Osteoblast (primary cell): ENCODE data around the gene ADK. TPM values are rescaled to one million over a fixed set of nuclear protein-coding genes. Genes with fewer than 3 reads are reported as not detected.

ENCODE experiments used
- DNase-seq: peaks from one replicate; pipeline ENCODE4 v3.0.0; 2011; ENCODE audit warnings: low spot score, mixed read lengths; ENCODE audit not compliant: insufficient read length; ENCODE audit errors: missing footprints
- H2AFZ ChIP-seq: 2 replicates; pipeline ENCODE4 v1.6.0; 2011; ENCODE audit warnings: mild to moderate bottlenecking, low read length
- H3K27ac ChIP-seq: 2 replicates; pipeline ENCODE4 v1.5.1; 2011; ENCODE audit warnings: mild to moderate bottlenecking, low read depth, low read length, moderate library complexity
- H3K27me3 ChIP-seq: 2 replicates; pipeline ENCODE4 v1.6.0; 2012; ENCODE audit warnings: mild to moderate bottlenecking, control low read depth, inconsistent platforms, low read length, moderate library complexity; ENCODE audit not compliant: insufficient read depth
- H3K36me3 ChIP-seq: 2 replicates; pipeline ENCODE4 v1.5.1; 2011; ENCODE audit warnings: mild to moderate bottlenecking, low read length, control low read depth, moderate library complexity; ENCODE audit not compliant: insufficient read depth
- H3K4me1 ChIP-seq: 2 replicates; pipeline ENCODE4 v1.5.1; 2011; ENCODE audit warnings: mild to moderate bottlenecking, low read length, control low read depth, moderate library complexity; ENCODE audit not compliant: insufficient read depth
- H3K4me2 ChIP-seq: 2 replicates; pipeline ENCODE4 v1.6.0; 2011; ENCODE audit warnings: mild to moderate bottlenecking, low read length; ENCODE audit not compliant: insufficient read depth
- H3K4me3 ChIP-seq: fragments of 200-600 bp; sonication (generic); 3 replicates; pipeline ENCODE4 v1.5.1; 2012; ENCODE audit warnings: mild to moderate bottlenecking, low read length, inconsistent platforms; ENCODE audit not compliant: insufficient read depth
- H3K79me2 ChIP-seq: 2 replicates; pipeline ENCODE4 v1.6.0; 2012; ENCODE audit warnings: mild to moderate bottlenecking, low read length, control low read depth, inconsistent platforms; ENCODE audit not compliant: insufficient read depth
- H3K9me3 ChIP-seq: 2 replicates; pipeline ENCODE4 v1.5.1; 2011; ENCODE audit warnings: low read depth, low read length, control low read depth
- H4K20me1 ChIP-seq: 2 replicates; pipeline ENCODE4 v1.6.0; 2012; ENCODE audit warnings: mild to moderate bottlenecking, low read length, control low read depth; ENCODE audit not compliant: insufficient read depth
- CTCF ChIP-seq: IDR thresholded peaks from 2 replicates; pipeline ENCODE4 v1.5.1; 2011; ENCODE audit warnings: mild to moderate bottlenecking, low read depth, low read length, moderate library complexity; ENCODE audit errors: extremely low read depth
- total RNA-seq: library from RNA; depleted of rRNA; stranded (reverse); fragments of >200 nt; gene quantifications from 2 replicates; pipeline ENCODE4 v1.2.3, GENCODE V29; 2012

Gene ADK
- total RNA-seq, 1 donor = 34.0 TPM

- DNase-seq = no peak
Measured at GRCh38 chr10:74669210-74669609, 518.2 kb downstream of the ADK start.

GRCh38 chr10:74671716-74672115, 520.7 kb downstream of the ADK start:
- no peaks in the 10 kb centered on the region for H3K4me1 ChIP-seq
- no peak overlapping the region for H3K4me3 ChIP-seq
- H3K36me3 ChIP-seq = peaks cover 2% of the 10 kb centered on the region
- no peaks in the 10 kb centered on the region for H4K20me1 ChIP-seq
- no peak overlapping the region for H2AFZ ChIP-seq
- H3K27me3 ChIP-seq = no peaks in the 10 kb centered on the region
- H3K27ac ChIP-seq = no peak overlapping the region
- H3K9me3 ChIP-seq = no peaks in the 10 kb centered on the region
- H3K4me2 ChIP-seq = no peak overlapping the region
- TF ChIP-seq CTCF = no peak
- DNase-seq = no peak
- H3K79me2 ChIP-seq = no peaks in the 10 kb centered on the region

More at GRCh38 chr10:74669210-74669609, 518.2 kb downstream of the ADK start:
- no peak overlapping the region for H3K4me3 ChIP-seq
- H3K27ac ChIP-seq = no peak overlapping the region
- no peaks in the 10 kb centered on the region for H3K4me1 ChIP-seq
- peaks cover 2% of the 10 kb centered on the region for H3K36me3 ChIP-seq
- no peaks in the 10 kb centered on the region for H3K79me2 ChIP-seq
- H3K27me3 ChIP-seq = no peaks in the 10 kb centered on the region
- H3K4me2 ChIP-seq = no peak overlapping the region
- no peaks in the 10 kb centered on the region for H3K9me3 ChIP-seq
- no peak overlapping the region for H2AFZ ChIP-seq
- no peak for TF ChIP-seq CTCF
- no peaks in the 10 kb centered on the region for H4K20me1 ChIP-seq

- no peaks in the 10 kb centered on the region for H3K4me1 ChIP-seq
- no peaks in the 10 kb centered on the region for H3K79me2 ChIP-seq
- H3K4me2 ChIP-seq = no peak overlapping the region
- no peaks in the 10 kb centered on the region for H3K9me3 ChIP-seq
- H3K4me3 ChIP-seq = no peak overlapping the region
- peak; percentile 41 for DNase-seq
- no peaks in the 10 kb centered on the region for H4K20me1 ChIP-seq
- peaks cover 2% of the 10 kb centered on the region for H3K36me3 ChIP-seq
- no peak overlapping the region for H3K27ac ChIP-seq
- no peaks in the 10 kb centered on the region for H3K27me3 ChIP-seq
- H2AFZ ChIP-seq = no peak overlapping the region
- no peak for TF ChIP-seq CTCF
Measured at GRCh38 chr10:74672430-74673165, 521.6 kb downstream of the ADK start.

GRCh38 chr10:74674927-74675326, 523.9 kb downstream of the ADK start:
- Histone ChIP-seq H2AFZ (no peak overlapping the region), H3K4me1 (no peaks in the 10 kb centered on the region), H4K20me1 (no peaks in the 10 kb centered on the region), H3K4me2 (no peak overlapping the region), H3K9me3 (no peaks in the 10 kb centered on the region), H3K4me3 (no peak overlapping the region), H3K27ac (no peak overlapping the region), H3K79me2 (no peaks in the 10 kb centered on the region), H3K36me3 (peaks cover 2% of the 10 kb centered on the region), H3K27me3 (no peaks in the 10 kb centered on the region)
- no peak for TF ChIP-seq CTCF
- no peak for DNase-seq
